OCI-LY1 (cell line): Measurements from ENCODE around the gene EXOSC3.

ENCODE experiments used
- H2AFZ ChIP-seq: fragments of 200-600 bp; sonication (generic), shearing (Covaris generic); 2 replicates; pipeline ENCODE4 v1.6.0; 2014; ENCODE audit warnings: antibody characterized with exemption, mild to moderate bottlenecking, low read length
- H3F3A ChIP-seq: fragments of 200-600 bp; sonication (generic), shearing (Covaris generic); 2 replicates; pipeline ENCODE4 v1.6.0; 2014; ENCODE audit warnings: mild to moderate bottlenecking, antibody characterized with exemption, low read length, moderate library complexity; ENCODE audit not compliant: insufficient read depth
- H3K27ac ChIP-seq: fragments of 200-600 bp; sonication (generic); 2 replicates; pipeline ENCODE4 v1.5.1; 2014; ENCODE audit warnings: low read length, mixed run types, mild to moderate bottlenecking, low read depth; ENCODE audit not compliant: poor library complexity, severe bottlenecking
- H3K27me3 ChIP-seq: fragments of 200-600 bp; sonication (generic); 2 replicates; pipeline ENCODE4 v1.6.0; 2014; ENCODE audit warnings: antibody characterized with exemption, mild to moderate bottlenecking, low read length, moderate library complexity; ENCODE audit not compliant: insufficient read depth
- H3K36me3 ChIP-seq: fragments of 200-600 bp; sonication (generic); 2 replicates; pipeline ENCODE4 v1.6.1; 2014; ENCODE audit warnings: mild to moderate bottlenecking, antibody characterized with exemption, low read length, moderate library complexity, mixed read lengths; ENCODE audit not compliant: insufficient read depth
- H3K4me1 ChIP-seq: fragments of 200-600 bp; sonication (generic); 2 replicates; pipeline ENCODE4 v1.5.1; 2014; ENCODE audit warnings: mild to moderate bottlenecking, low read length, moderate library complexity; ENCODE audit not compliant: insufficient read depth, severe bottlenecking
- H3K4me2 ChIP-seq: fragments of 200-600 bp; sonication (generic), shearing (Covaris generic); 2 replicates; pipeline ENCODE4 v1.6.1; 2014; ENCODE audit warnings: low read length
- H3K4me3 ChIP-seq: fragments of 200-600 bp; sonication (generic); 2 replicates; pipeline ENCODE4 v1.5.1; 2014; ENCODE audit warnings: low read length, low read depth, mild to moderate bottlenecking, mixed read lengths; ENCODE audit not compliant: poor library complexity, severe bottlenecking
- H3K79me2 ChIP-seq: fragments of 200-600 bp; shearing (Covaris generic); 2 replicates; pipeline ENCODE4 v1.6.1; 2016; ENCODE audit warnings: mixed run types, low read length, mixed read lengths; ENCODE audit not compliant: insufficient read depth
- H3K9ac ChIP-seq: fragments of 200-600 bp; sonication (generic), shearing (Covaris generic); 2 replicates; pipeline ENCODE4 v1.6.1; 2014; ENCODE audit warnings: mild to moderate bottlenecking, low read length, mixed read lengths
- H3K9me2 ChIP-seq: fragments of 200-600 bp; sonication (generic), shearing (Covaris generic); 2 replicates; pipeline ENCODE4 v1.6.1; 2014; ENCODE audit warnings: low read depth, mild to moderate bottlenecking, low read length, mixed read lengths
- H3K9me3 ChIP-seq: fragments of 200-600 bp; shearing (Covaris generic); 2 replicates; pipeline ENCODE4 v1.6.1; 2014; ENCODE audit warnings: low read length, mixed read lengths
- H4K20me1 ChIP-seq: fragments of 200-600 bp; sonication (generic), shearing (Covaris generic); 2 replicates; pipeline ENCODE4 v1.6.0; 2016; ENCODE audit warnings: mild to moderate bottlenecking, low read length; ENCODE audit not compliant: insufficient read depth
- EZH2 ChIP-seq: fragments of 200-600 bp; sonication (generic), shearing (Covaris generic); IDR thresholded peaks from 2 replicates; pipeline ENCODE4 v1.8.0; 2017; ENCODE audit warnings: borderline replicate concordance, mixed run types, mild to moderate bottlenecking, antibody characterized with exemption, low read length, moderate library complexity, mixed read lengths
- TF ChIP-seq, protein P1 (sequence below): fragments of 200-600 bp; sonication (generic), shearing (Covaris generic); IDR thresholded peaks from 2 replicates; pipeline ENCODE4 v1.5.1; 2017; ENCODE audit warnings: mild to moderate bottlenecking, antibody characterized with exemption, low read length, moderate library complexity, mixed read lengths

Gene EXOSC3

DNA sequence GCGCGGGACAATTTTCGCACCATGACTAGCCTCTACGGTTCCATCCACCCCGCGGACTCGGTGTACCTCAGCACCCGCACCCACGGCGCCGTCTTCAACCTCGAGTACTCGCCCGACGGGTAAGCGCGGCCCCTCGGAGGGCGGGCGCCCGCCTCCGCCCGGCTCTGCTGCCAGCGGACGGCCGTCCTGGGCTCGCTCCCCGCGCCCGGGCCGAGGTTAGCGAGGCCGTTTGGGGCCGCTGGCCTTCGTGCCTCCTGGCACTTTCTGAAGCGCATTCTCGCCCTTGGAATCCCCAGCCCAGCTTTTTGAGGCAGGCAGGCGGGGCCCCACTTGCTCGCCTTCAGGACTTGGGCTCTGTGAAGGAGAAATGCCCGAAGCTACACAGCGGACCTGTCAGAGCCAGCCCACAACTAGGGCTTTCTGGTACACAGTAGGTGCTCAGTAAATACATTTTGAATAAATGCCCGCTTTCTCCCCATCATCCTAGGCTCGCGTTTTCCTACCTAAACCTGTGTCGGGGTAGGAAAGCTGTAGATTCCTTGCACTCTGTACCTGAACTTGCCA is 16.5 kb upstream of the EXOSC3 start:
- Histone ChIP-seq H3K27me3 (no peaks in the 10 kb centered on the region), H3K9me3 (no peaks in the 10 kb centered on the region), H4K20me1 (no peaks in the 10 kb centered on the region), H3F3A (no peaks in the 10 kb centered on the region), H3K79me2 (peaks cover 32% of the 10 kb centered on the region), H3K4me3 (peak overlapping the region; percentile 81), H3K4me2 (peak overlapping the region; percentile 93), H3K9me2 (no peaks in the 10 kb centered on the region), H3K4me1 (peaks cover 24% of the 10 kb centered on the region), H2AFZ (no peak overlapping the region), H3K27ac (peak overlapping the region; percentile 16), H3K9ac (peak overlapping the region; percentile 80), H3K36me3 (peaks cover 11% of the 10 kb centered on the region; the same call in 1 of the 2 replicates)
- TF ChIP-seq, protein P1, sequence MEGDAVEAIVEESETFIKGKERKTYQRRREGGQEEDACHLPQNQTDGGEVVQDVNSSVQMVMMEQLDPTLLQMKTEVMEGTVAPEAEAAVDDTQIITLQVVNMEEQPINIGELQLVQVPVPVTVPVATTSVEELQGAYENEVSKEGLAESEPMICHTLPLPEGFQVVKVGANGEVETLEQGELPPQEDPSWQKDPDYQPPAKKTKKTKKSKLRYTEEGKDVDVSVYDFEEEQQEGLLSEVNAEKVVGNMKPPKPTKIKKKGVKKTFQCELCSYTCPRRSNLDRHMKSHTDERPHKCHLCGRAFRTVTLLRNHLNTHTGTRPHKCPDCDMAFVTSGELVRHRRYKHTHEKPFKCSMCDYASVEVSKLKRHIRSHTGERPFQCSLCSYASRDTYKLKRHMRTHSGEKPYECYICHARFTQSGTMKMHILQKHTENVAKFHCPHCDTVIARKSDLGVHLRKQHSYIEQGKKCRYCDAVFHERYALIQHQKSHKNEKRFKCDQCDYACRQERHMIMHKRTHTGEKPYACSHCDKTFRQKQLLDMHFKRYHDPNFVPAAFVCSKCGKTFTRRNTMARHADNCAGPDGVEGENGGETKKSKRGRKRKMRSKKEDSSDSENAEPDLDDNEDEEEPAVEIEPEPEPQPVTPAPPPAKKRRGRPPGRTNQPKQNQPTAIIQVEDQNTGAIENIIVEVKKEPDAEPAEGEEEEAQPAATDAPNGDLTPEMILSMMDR, result no peak
- no peak for TF ChIP-seq EZH2

DNA sequence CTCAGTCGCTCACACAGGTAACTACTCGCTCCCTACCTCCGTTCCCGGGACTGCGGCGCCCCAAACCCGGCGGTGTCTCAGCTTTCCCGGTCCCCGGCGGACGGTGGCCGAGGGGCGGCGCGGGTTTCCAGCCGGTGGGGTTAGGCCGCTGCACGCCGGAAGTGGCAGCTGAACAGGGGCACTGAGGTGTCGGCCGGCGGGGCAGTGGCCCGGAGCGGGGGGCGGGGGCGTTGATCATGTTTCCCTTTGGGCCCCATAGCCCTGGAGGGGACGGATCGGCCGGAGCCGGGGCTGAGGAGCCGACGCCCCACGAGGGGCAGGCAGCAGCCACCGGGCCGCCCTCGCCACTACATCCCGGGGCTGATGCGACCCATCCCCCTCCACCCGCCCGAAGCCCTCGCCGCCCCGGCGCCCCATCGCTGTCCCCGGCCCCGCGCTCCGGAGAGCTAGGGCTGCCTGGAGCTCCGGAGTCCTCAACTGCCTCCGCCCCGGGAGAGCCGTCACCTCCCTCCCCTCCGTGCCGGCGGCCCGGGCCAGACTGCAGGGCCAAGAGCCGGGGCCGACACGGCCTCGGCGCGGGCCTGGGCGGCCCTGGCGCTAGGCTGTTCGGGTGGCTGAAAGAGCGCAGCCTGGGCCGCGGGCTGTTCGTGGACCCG is 15.9 kb upstream of the EXOSC3 start, which contains the start of gene DCAF10:
Gene DCAF10, plus strand, starts transcription at position 167 of the 656 bp plus-strand sequence. Its CDS starts 70 bp downstream, at position 237.
- H4K20me1 ChIP-seq, result no peaks in the 10 kb centered on the region

DNA sequence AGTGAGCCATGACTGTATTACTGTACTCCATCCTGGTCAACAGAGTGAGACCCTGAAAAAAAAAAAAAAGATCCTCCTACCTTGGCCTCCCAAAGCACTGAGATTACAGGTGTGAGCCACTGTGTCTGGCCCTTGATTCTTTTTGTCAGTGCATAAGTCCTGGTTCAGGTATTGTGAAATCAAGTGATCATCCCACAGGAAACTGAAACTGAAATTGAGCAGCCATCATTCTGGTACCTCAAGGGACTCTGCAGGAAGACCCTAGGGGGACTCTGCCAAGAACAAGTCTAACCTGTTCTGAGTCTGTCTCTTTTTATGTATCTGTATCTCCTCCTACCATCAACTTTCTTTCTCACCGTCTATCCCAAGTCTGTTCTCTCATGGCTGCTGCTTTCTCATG is 13.8 kb upstream of the EXOSC3 start:
- no peak for TF ChIP-seq EZH2
- TF ChIP-seq, protein P1, result no peak
- Histone ChIP-seq H3F3A (no peaks in the 10 kb centered on the region), H3K9me3 (no peaks in the 10 kb centered on the region), H3K36me3 (peaks cover 4% of the 10 kb centered on the region; the same call in 1 of the 2 replicates), H4K20me1 (no peaks in the 10 kb centered on the region), H3K27me3 (no peaks in the 10 kb centered on the region), H3K9me2 (no peaks in the 10 kb centered on the region), H3K4me2 (no peak overlapping the region), H3K4me3 (no peak overlapping the region), H2AFZ (no peak overlapping the region), H3K79me2 (peaks cover 24% of the 10 kb centered on the region), H3K4me1 (peaks cover 24% of the 10 kb centered on the region), H3K27ac (no peak overlapping the region), H3K9ac (no peak overlapping the region)

More for the DNA sequence above, 15.9 kb upstream of the EXOSC3 start, which contains the start of gene DCAF10:
- no peaks in the 10 kb centered on the region for H3K9me2 ChIP-seq
- TF ChIP-seq, protein P1, result no peak
- TF ChIP-seq EZH2, result no peak
- peaks cover 31% of the 10 kb centered on the region for H3K79me2 ChIP-seq
- H3K27me3 ChIP-seq, result no peaks in the 10 kb centered on the region
- H3K4me2 ChIP-seq, result peak within 1 kb of the TSS; percentile 93
- peak within 1 kb of the TSS; percentile 80 for H3K9ac ChIP-seq
- H3K36me3 ChIP-seq, result peaks cover 9% of the 10 kb centered on the region; the same call in 1 of the 2 replicates
- peaks cover 24% of the 10 kb centered on the region for H3K4me1 ChIP-seq
- peak within 1 kb of the TSS; percentile 16 for H3K27ac ChIP-seq
- H3K4me3 ChIP-seq, result peak within 1 kb of the TSS; percentile 81
- H2AFZ ChIP-seq, result 0 out of 2 replicates have a peak within 1 kb of the TSS, but pooled peaks have one; percentile 60
- no peaks in the 10 kb centered on the region for H3K9me3 ChIP-seq
- H3F3A ChIP-seq, result no peaks in the 10 kb centered on the region
